Lower leg skin (tissue), 3 donors: ENCODE data around the gene RDM1.

Source experiments
- POLR2A ChIP-seq, 2 donors: fragments of 450-650 bp; IDR thresholded peaks; one replicate each; pipeline ENCODE4 v1.6.1; 2016 to 2017; ENCODE audit warnings: antibody characterized with exemption in 2 of 2, mild to moderate bottlenecking in 1 of 2, moderate library complexity in 1 of 2
- TF ChIP-seq, protein P1 (sequence below), 3 donors: fragments of 450-650 bp; IDR thresholded peaks; one replicate each; pipeline ENCODE4 v1.5.1; 2016; ENCODE audit warnings: antibody characterized with exemption in 3 of 3, mild to moderate bottlenecking in 3 of 3, moderate library complexity in 2 of 3

DNA sequence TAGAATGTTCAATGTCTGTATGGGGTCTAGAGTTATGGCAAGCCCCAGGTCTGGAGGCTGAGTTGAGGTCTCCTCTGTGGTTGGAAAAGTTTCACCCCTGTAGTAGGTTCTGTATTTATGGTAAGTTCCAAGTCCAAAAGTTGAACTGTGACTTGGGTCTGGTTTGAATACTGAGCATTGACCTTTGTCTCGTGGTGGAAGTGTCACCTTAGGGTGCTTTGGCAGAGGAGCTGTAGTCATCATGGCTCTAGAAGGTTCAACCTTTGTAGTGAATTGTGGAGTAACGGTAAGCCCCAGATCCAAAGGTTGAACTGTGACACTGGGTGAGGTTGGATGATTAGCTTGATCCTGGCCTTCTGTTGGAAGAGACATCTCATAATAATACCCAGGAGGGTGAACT lies 17.6 kb downstream of the RDM1 start:
- TF ChIP-seq, protein P1, sequence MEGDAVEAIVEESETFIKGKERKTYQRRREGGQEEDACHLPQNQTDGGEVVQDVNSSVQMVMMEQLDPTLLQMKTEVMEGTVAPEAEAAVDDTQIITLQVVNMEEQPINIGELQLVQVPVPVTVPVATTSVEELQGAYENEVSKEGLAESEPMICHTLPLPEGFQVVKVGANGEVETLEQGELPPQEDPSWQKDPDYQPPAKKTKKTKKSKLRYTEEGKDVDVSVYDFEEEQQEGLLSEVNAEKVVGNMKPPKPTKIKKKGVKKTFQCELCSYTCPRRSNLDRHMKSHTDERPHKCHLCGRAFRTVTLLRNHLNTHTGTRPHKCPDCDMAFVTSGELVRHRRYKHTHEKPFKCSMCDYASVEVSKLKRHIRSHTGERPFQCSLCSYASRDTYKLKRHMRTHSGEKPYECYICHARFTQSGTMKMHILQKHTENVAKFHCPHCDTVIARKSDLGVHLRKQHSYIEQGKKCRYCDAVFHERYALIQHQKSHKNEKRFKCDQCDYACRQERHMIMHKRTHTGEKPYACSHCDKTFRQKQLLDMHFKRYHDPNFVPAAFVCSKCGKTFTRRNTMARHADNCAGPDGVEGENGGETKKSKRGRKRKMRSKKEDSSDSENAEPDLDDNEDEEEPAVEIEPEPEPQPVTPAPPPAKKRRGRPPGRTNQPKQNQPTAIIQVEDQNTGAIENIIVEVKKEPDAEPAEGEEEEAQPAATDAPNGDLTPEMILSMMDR (IDR thresholded peaks at IDR 0.05), result no peak
- no peak for TF ChIP-seq POLR2A (IDR thresholded peaks at IDR 0.05)
